Measurements from ENCODE around the gene CYP2C19.
"Not testable (repeated sequence)": the region's sequence is repeated elsewhere in the genome, so short reads cannot be mapped to it uniquely, and the experiment has no call there.

CYP2C19 gene

DNA sequence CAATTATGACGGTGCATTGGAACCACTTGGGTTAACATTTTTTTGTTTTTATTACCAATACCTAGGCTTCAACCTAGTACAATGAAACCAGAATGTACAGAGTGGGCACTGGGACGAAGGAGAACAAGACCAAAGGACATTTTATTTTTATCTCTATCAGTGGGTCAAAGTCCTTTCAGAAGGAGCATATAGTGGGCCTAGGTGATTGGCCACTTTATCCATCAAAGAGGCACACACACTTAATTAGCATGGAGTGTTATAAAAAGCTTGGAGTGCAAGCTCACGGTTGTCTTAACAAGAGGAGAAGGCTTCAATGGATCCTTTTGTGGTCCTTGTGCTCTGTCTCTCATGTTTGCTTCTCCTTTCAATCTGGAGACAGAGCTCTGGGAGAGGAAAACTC, at the start of gene CYP2C19:
TSS of gene CYP2C19 (plus strand) at position 289 of the 400 bp plus-strand sequence. CDS start at position 314, 25 bp downstream.
- in situ Hi-C loops (cut with MboI; ENCODE audit: low sequenced_read_pairs), result no loop called here

- in situ Hi-C loops (cut with MboI; ENCODE audit: low sequenced_read_pairs), result no loop called here
These were observed 36.6 kb upstream of the CYP2C19 start for GRCh38 chr10:94725871-94726270.

DNA sequence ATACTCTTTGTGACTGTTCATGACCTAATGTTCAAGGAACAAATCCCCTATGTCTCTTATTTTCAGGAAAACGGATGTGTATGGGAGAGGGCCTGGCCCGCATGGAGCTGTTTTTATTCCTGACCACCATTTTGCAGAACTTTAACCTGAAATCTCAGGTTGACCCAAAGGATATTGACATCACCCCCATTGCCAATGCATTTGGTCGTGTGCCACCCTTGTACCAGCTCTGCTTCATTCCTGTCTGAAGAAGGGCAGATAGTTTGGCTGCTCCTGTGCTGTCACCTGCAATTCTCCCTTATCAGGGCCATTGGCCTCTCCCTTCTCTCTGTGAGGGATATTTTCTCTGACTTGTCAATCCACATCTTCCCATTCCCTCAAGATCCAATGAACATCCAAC, 27.3 kb upstream of the CYP2C19 start:
- in situ Hi-C loops (cut with MboI; ENCODE audit: low sequenced_read_pairs), result no loop called here

DNA sequence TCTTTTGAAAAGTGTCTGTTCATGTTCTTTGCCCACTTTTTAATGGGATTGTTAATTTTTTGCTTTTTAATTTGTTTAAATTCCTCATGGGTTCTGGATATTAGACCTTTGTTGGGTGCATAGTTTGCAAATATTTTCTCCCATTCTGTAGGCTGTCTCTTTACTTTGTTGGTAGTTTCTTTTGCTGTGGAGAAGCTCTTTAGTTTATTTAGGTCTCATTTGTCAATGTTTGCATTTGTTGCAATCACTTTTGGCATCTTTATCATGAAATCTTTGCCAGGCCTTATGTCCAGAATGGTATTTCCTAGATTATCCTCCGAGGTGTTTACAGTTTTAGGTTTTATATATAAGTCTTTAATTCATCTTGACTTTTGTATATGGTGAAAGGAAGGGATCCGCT, 23.9 kb upstream of the CYP2C19 start:
- in situ Hi-C loops (cut with MboI; ENCODE audit: low sequenced_read_pairs), result no loop called here

GRCh38 chr10:94747137-94747536, 15.3 kb upstream of the CYP2C19 start:
- in situ Hi-C loops (cut with MboI; ENCODE audit: low sequenced_read_pairs), result no loop called here

DNA sequence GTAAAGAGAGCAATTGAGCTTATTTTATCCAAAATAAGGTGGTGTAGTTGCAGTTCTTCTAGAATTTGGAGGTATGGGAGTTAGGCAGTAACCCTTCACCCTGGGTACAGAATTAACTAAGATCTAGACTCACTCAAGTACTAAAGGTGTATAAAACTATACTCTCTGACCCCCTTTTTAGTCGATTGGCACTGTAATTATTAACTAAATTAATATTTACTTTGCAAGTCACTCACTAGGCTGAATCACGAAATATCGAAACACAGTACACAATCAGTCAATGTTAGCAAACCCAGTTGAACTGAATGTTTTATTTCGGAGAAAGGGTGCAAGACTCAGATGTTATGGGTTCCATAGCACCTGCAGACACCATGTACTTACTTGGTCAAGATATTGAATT, 14.6 kb upstream of the CYP2C19 start:
- in situ Hi-C loops (cut with MboI; ENCODE audit: low sequenced_read_pairs), result no loop called here

- in situ Hi-C loops (cut with MboI; ENCODE audit: low sequenced_read_pairs), result no loop called here
These were observed 4.6 kb upstream of the CYP2C19 start for GRCh38 chr10:94757916-94758315.

- in situ Hi-C loops (cut with MboI; ENCODE audit: low sequenced_read_pairs), result no loop called here
These were observed 1.8 kb upstream of the CYP2C19 start for GRCh38 chr10:94760586-94761178.

GRCh38 chr10:94775425-94775824, 12.9 kb downstream of the CYP2C19 start:
- in situ Hi-C loops (cut with MboI; ENCODE audit: low sequenced_read_pairs), result not testable (repeated sequence)

GRCh38 chr10:94777886-94778458, 15.5 kb downstream of the CYP2C19 start:
- in situ Hi-C loops (cut with MboI; ENCODE audit: low sequenced_read_pairs), result no loop called here

- in situ Hi-C loops (cut with MboI; ENCODE audit: low sequenced_read_pairs), result no loop called here
These were observed 18.4 kb downstream of the CYP2C19 start for GRCh38 chr10:94780844-94781243.

GRCh38 chr10:94784256-94784655, 21.8 kb downstream of the CYP2C19 start:
- in situ Hi-C loops (cut with MboI; ENCODE audit: low sequenced_read_pairs), result no loop called here

DNA sequence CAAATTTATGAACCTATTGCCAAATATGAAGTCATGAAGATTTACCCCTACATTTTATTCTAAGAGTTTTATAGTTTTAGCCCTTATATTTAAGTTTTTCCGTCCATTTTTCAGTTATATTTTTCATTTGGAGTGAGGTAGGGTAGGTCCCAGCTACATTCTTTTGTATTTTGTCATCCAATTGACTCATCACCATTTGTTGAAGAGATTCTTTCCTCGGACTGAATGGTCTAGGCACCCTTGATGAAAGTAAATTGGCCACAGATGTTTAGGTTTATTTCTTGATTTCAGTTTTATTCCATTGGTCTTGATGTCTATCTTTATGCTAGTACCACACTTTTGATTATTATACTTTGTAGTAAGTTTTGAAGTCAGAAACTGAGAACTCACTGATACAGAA, 22.7 kb downstream of the CYP2C19 start:
- in situ Hi-C loops (cut with MboI; ENCODE audit: low sequenced_read_pairs), result no loop called here

DNA sequence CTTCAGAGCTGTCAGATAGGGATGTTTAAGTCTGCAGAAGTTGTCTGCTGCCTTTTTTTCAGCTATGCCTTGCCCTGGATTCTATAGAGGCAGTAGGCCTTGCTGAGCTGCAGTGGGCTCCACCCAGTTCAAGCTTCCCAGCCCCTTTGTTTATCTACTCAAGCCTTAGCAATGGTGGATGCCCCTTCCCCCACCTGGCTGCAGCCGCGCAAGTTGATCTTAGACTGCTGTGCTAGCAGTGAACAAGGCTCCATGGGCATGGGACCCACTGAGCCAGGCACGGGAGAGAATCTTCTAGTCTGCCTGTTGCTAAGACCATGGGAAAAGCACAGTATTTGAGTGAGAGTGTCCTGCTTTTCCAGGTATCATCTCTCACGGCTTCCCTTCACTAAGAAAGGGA, 38.1 kb downstream of the CYP2C19 start:
- in situ Hi-C loops (cut with MboI; ENCODE audit: low sequenced_read_pairs), result not testable (repeated sequence)

GRCh38 chr10:94803307-94803706, 40.8 kb downstream of the CYP2C19 start:
- in situ Hi-C loops (cut with MboI; ENCODE audit: low sequenced_read_pairs), result no loop called here

GRCh38 chr10:94830025-94830424, 67.5 kb downstream of the CYP2C19 start:
- in situ Hi-C loops (cut with MboI; ENCODE audit: low sequenced_read_pairs), result not testable (repeated sequence)

- in situ Hi-C loops (cut with MboI; ENCODE audit: low sequenced_read_pairs), result no loop called here
These were observed 83.7 kb downstream of the CYP2C19 start for GRCh38 chr10:94846204-94846603.

- in situ Hi-C loops (cut with MboI; ENCODE audit: low sequenced_read_pairs), result no loop called here
These were observed 88.3 kb downstream of the CYP2C19 start for GRCh38 chr10:94850766-94851165.

GRCh38 chr10:94851263-94851662, 88.8 kb downstream of the CYP2C19 start:
- in situ Hi-C loops (cut with MboI; ENCODE audit: low sequenced_read_pairs), result no loop called here

GRCh38 chr10:94852438-94852837, 90.0 kb downstream of the CYP2C19 start:
- in situ Hi-C loops (cut with MboI; ENCODE audit: low sequenced_read_pairs), result no loop called here

GRCh38 chr10:94853065-94853464, 90.6 kb downstream of the CYP2C19 start:
- in situ Hi-C loops (cut with MboI; ENCODE audit: low sequenced_read_pairs), result no loop called here

DNA sequence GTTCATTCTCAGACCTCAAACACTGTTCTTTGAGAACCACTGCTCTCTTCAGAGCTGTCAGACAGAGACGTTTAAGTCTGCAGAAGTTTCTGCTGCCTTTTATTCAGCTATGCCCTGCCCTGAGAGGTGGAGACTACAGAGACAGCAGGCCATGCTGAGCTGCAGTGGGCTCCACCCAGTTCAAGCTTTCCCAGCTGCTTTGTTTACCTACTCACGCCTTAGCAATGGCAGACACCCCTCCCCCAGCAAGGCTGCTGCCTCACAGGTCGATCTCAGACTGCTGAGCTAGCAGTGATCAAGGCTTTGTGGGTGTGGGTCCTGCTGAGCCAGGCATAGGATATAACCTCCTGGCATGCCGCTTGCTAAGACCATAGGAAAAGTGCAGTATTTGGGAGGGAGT, 95.5 kb downstream of the CYP2C19 start:
- in situ Hi-C loops (cut with MboI; ENCODE audit: low sequenced_read_pairs), result no loop called here

GRCh38 chr10:94859086-94859485, 96.6 kb downstream of the CYP2C19 start:
- in situ Hi-C loops (cut with MboI; ENCODE audit: low sequenced_read_pairs), result no loop called here

Measured in HL-60/S4 treated with retinoic acid at 250 ng/mL for 4 days and 3 days (cell line).